HG03039 (cell line): ENCODE data around the gene VAX1.
"Not testable (repeated sequence)": the region's sequence is repeated elsewhere in the genome, so short reads cannot be mapped to it uniquely, and the experiment has no call there.

Experiments
- ATAC-seq: cut with Tn5 transposase; IDR thresholded peaks from one replicate; pipeline ENCODE4 v1.9.1; 2021; ENCODE audit warnings: mild to moderate bottlenecking, moderate library complexity; ENCODE audit not compliant: unreplicated experiment

VAX1 gene

DNA sequence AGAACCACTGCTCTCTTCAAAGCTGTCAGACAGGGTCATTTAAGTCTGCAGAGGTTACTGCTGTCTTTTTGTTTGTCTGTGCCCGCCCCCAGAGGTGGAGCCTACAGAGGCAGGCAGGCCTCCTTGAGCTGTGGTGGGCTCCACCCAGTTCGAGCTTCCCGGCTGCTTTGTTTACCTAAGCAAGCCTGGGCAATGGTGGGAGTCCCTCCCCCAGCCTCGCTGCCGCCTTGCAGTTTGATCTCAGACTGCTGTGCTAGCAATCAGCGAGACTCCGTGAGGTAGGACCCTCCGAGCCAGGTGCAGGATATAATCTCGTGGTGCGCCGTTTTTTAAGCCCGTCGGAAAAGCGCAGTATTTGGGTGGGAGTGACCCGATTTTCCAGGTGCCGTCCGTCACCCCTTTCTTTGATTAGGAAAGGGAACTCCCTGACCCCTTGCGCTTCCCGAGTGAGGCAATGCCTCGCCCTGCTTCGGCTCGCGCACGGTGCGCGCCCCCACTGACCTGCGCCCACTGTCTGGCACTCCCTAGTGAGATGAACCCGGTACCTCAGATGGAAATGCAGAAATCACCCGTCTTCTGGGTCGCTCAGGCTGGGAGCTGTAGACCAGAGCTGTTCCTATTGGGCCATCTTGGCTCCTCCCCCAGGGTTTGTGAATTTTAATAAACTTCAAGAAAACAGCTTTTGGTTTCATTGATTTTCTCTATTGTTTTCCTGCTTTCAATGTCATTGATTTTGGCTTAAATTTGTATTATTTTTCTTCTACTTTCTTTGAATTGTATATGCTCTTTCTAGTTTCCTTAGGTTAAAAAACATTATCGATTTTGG, 53.4 kb downstream of the VAX1 start:
- ATAC-seq = not testable (repeated sequence)
